Measurements from ENCODE around the gene CARS1.

CARS1 gene

GRCh38 chr11:3057069-3057963, at the start of gene CARS1:
TSS of gene CARS1 (minus strand) at chr11:3057423. CDS start at chr11:3057367, 56 bp downstream.
- Histone ChIP-seq H3K36me3 (peaks cover 15% of the 10 kb centered on the region), H3K27ac (peak within 1 kb of the TSS; percentile 75), H3K27me3 (no peaks in the 10 kb centered on the region), H3K9me3 (no peaks in the 10 kb centered on the region), H3K4me3 (ENCODE audit: low read depth in 1 of 2, low read length in 1 of 2) (peak within 1 kb of the TSS; percentile 72 to 85), H3K4me1 (ENCODE audit: control insufficient read depth in 1 of 2, insufficient read depth in 1 of 2, low read depth in 1 of 2, low read length in 1 of 2) (peaks cover 17 to 20% of the 10 kb centered on the region in 2 experiments)
- TF ChIP-seq CTCF (IDR thresholded peaks at IDR 0.05): no peak

GRCh38 chr11:3105791-3106735, 48.8 kb upstream of the CARS1 start:
- no peak overlapping the region for H3K27ac ChIP-seq
- H3K27me3 ChIP-seq: no peaks in the 10 kb centered on the region
- H3K36me3 ChIP-seq: peaks cover 44% of the 10 kb centered on the region
- H3K4me3 ChIP-seq (ENCODE audit: low read depth in 1 of 2, low read length in 1 of 2): no peak overlapping the region
- no peaks in the 10 kb centered on the region for H3K4me1 ChIP-seq (ENCODE audit: control insufficient read depth in 1 of 2, insufficient read depth in 1 of 2, low read depth in 1 of 2, low read length in 1 of 2)
- TF ChIP-seq CTCF (IDR thresholded peaks at IDR 0.05): no peak
- no peaks in the 10 kb centered on the region for H3K9me3 ChIP-seq

GRCh38 chr11:3104961-3105790, 48.0 kb upstream of the CARS1 start:
- TF ChIP-seq CTCF (IDR thresholded peaks at IDR 0.05): no peak
- Histone ChIP-seq H3K27me3 (no peaks in the 10 kb centered on the region), H3K4me3 (ENCODE audit: low read depth in 1 of 2, low read length in 1 of 2) (no peak overlapping the region), H3K27ac (no peak overlapping the region), H3K36me3 (peaks cover 48% of the 10 kb centered on the region), H3K9me3 (no peaks in the 10 kb centered on the region), H3K4me1 (ENCODE audit: control insufficient read depth in 1 of 2, insufficient read depth in 1 of 2, low read depth in 1 of 2, low read length in 1 of 2) (no peaks in the 10 kb centered on the region)

- Histone ChIP-seq H3K36me3 (peaks cover 56% of the 10 kb centered on the region), H3K27me3 (no peaks in the 10 kb centered on the region)
- TF ChIP-seq CTCF (IDR thresholded peaks at IDR 0.05): no peak
Observed at GRCh38 chr11:3104051-3104714, 47.0 kb upstream of the CARS1 start.

More at GRCh38 chr11:3104051-3104714, 47.0 kb upstream of the CARS1 start:
- Histone ChIP-seq H3K9me3 (no peaks in the 10 kb centered on the region), H3K4me3 (ENCODE audit: low read depth in 1 of 2, low read length in 1 of 2) (no peak overlapping the region), H3K4me1 (ENCODE audit: control insufficient read depth in 1 of 2, insufficient read depth in 1 of 2, low read depth in 1 of 2, low read length in 1 of 2) (no peaks in the 10 kb centered on the region), H3K27ac (no peak overlapping the region)
